ENCODE data around the gene SYT9.
A peak's percentile ranks its signal among the peaks of the same experiment; 100 is the strongest.
"Not testable (repeated sequence)": the region's sequence is repeated elsewhere in the genome, so short reads cannot be mapped to it uniquely, and the experiment has no call there.

SYT9 gene

GRCh38 chr11:7506243-7506642, 254.5 kb downstream of the SYT9 start:
- DNase-seq (ENCODE audit: low read depth) = no peak

DNA sequence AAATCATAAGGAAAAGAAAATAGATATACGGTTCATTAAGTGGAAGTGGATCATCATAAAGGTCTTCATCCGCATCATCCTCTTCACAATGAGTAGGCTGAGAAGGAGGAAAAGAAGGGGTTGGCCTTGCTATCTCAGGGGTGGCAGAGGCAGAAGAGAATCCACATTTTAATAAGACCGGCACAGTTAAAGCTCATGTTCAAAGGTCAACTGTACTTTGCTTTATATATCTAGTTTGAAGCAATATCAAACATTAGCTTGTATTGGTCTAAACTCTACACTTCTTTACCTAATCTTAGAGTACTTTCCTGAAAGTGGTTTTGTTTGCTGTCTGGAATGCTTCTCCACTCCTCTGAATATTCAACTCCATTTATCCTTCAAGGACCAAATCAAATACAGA, 256.4 kb downstream of the SYT9 start:
- no peak for DNase-seq (ENCODE audit: low read depth)

- DNase-seq (ENCODE audit: low read depth) = no peak
These were observed 258.3 kb downstream of the SYT9 start for GRCh38 chr11:7509966-7510365.

DNA sequence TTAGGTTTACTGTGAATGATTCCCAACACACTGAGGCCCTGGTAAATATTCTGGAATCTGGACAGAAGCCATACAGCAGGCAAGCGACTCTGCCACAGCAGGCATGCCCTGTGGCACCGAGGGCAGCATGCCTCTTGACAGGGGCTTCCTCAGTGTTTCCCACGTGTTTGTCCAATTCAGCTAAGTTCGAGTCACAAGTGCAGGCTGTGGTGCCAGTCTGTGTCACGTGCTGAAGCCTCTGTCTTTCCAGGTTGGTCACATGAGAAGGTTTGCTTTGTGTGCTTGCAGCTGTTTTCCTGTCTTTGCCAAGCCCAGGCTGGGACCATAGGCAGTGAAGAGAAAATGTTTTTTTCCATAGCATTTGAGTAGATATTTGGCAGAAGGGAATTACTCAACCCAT, 259.7 kb downstream of the SYT9 start:
- DNase-seq (ENCODE audit: low read depth) = no peak

- no peak for DNase-seq (ENCODE audit: low read depth)
These were observed 261.0 kb downstream of the SYT9 start for GRCh38 chr11:7512525-7513233.

- DNase-seq (ENCODE audit: low read depth) = peak; percentile 58
These were observed 261.8 kb downstream of the SYT9 start, which contains the start of gene PPFIBP2 for GRCh38 chr11:7513234-7514098. PPFIBP2 (plus strand) TSS chr11:7513999; CDS start chr11:7549476, 35,477 bp downstream.

GRCh38 chr11:7514099-7514591, 262.4 kb downstream of the SYT9 start:
- no peak for DNase-seq (ENCODE audit: low read depth)

GRCh38 chr11:7515447-7515886, 263.8 kb downstream of the SYT9 start:
- no peak for DNase-seq (ENCODE audit: low read depth)

GRCh38 chr11:7516475-7516874, 264.8 kb downstream of the SYT9 start:
- DNase-seq (ENCODE audit: low read depth) = no peak

DNA sequence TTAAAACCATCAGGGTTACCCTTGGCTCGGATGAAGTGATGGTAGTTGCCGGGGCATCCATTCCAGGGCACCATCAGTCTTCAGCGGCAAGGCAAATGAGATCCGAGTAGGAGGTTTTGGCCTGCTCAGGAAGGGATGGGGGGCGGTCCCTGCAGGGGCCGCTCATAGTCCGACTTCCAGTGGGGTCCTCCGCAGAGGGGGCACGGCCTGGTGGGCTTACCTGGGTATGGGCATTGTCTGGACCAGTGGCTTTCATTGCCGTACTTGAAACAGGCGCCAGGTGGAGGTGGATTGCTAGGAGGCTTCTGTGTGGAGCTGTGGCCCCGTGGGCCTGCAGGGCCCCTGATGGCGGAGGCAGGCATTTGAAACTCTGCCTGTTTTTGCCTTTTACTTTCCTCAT, 266.0 kb downstream of the SYT9 start:
- DNase-seq (ENCODE audit: low read depth) = not testable (repeated sequence)

Measured in stimulated activated CD8-positive, alpha-beta memory T cell treated with anti-CD3 and anti-CD28 coated beads, Interleukin-7, amount 100 ng/mL, for 24 hours (primary cell).